K562 (cell line): ENCODE data around the gene BCL11A. TPM values are rescaled to one million over a fixed set of nuclear protein-coding genes. Genes with fewer than 3 reads are reported as not detected.

Experiments
- ATAC-seq: fragments of 200-7000 bp; cut with Tn5 transposase; 3 replicates; pipeline ENCODE4 v1.9.1; 2020; ENCODE audit warnings: moderate library complexity
- BruUV-seq: library from RNA; stranded (reverse); fragments of 400-500 nt; replicated peaks from 2 replicates; lab custom pipeline; 2021; lab: Mats Ljungman, UMichigan
- CTCF ChIA-PET: fragments of 300-600 bp; formaldehyde crosslinking; extraction: SDS; loops from one replicate; lab custom pipeline; 2021; ENCODE audit warnings: low intra/inter-chr PET ratio; lab: Yijun Ruan, JAX
- POLR2A ChIA-PET: fragments of 300-600, 350-650 bp; sonication (Branson Sonifier 250); formaldehyde crosslinking; extraction: SDS; loops from one replicate; lab custom pipeline; 2021; ENCODE audit warnings: antibody characterized with exemption, inconsistent platforms; lab: Yijun Ruan, JAX
- DNase-seq, 4 experiments: peaks; one replicate each; pipeline versions ENCODE4 v3.0.0 to v3.0.0-alpha.2; 2011 to 2018; ENCODE audit warnings: low spot score in 3 of 4, mixed read lengths in 3 of 4; ENCODE audit errors: extremely low read depth in 1 of 4
- FAIRE-seq: peaks from 2 replicates; lab custom pipeline; 2011; peaks lifted over from hg19 to GRCh38; lab: Jason Lieb, UNC
- H2AFZ ChIP-seq: 2 replicates; pipeline ENCODE4 v1.6.0; 2011; ENCODE audit warnings: low read depth, low read length, control low read depth, inconsistent platforms
- H3K27ac ChIP-seq: fragments of 200-600 bp; 3 replicates; pipeline ENCODE4 v1.8.0; 2011; ENCODE audit warnings: low read depth, mild to moderate bottlenecking, control low read depth, inconsistent platforms, low read length, moderate library complexity, mixed read lengths; ENCODE audit errors: extremely low read depth
- H3K27me3 ChIP-seq, 2 experiments: fragments of 300-600 bp in 1 of 2; 2 replicates in 1 of 2; 3 replicates in 1 of 2; pipeline versions ENCODE4 v1.6.0 to v1.8.0; 2011; ENCODE audit warnings: inconsistent platforms in 2 of 2, low read length in 2 of 2, mild to moderate bottlenecking in 1 of 2, mixed read lengths in 1 of 2, moderate library complexity in 1 of 2; ENCODE audit not compliant: control insufficient read depth in 2 of 2, insufficient read depth in 2 of 2
- H3K36me3 ChIP-seq: fragments of 300-600 bp; 3 replicates; pipeline ENCODE4 v1.8.0; 2011; ENCODE audit warnings: mild to moderate bottlenecking, low read length, inconsistent platforms; ENCODE audit not compliant: control insufficient read depth, insufficient read depth
- H3K4me1 ChIP-seq, 2 experiments: fragments of 200-600 bp in 1 of 2; replicated peaks in 1 of 2; 2 replicates in 1 of 2; 3 replicates in 1 of 2; pipeline versions ENCODE4 v1.5.1 to v1.8.0; 2011; ENCODE audit warnings: inconsistent platforms in 2 of 2, low read length in 2 of 2, mild to moderate bottlenecking in 1 of 2, mixed read lengths in 1 of 2, moderate library complexity in 1 of 2; ENCODE audit not compliant: control insufficient read depth in 2 of 2, insufficient read depth in 2 of 2
- H3K4me2 ChIP-seq: 2 replicates; pipeline ENCODE4 v1.6.1; 2011; ENCODE audit warnings: low read length, control low read depth, inconsistent platforms, mixed read lengths; ENCODE audit not compliant: insufficient read depth
- H3K4me3 ChIP-seq: fragments of 200-600 bp; sonication (generic), shearing (Covaris generic); 2 replicates; pipeline ENCODE4 v1.5.1; 2016; ENCODE audit warnings: control low read depth, inconsistent platforms
- H3K79me2 ChIP-seq: fragments of 200-600 bp; 3 replicates; pipeline ENCODE4 v1.8.0; 2011; ENCODE audit warnings: low read length, inconsistent platforms; ENCODE audit not compliant: control insufficient read depth, insufficient read depth
- H3K9ac ChIP-seq, 2 experiments: 2 replicates each; pipeline versions ENCODE4 v1.6.0 to v1.6.1; 2011; ENCODE audit warnings: low read depth in 2 of 2, low read length in 2 of 2, control low read depth in 1 of 2, inconsistent platforms in 1 of 2, mild to moderate bottlenecking in 1 of 2, mixed read lengths in 1 of 2; ENCODE audit not compliant: insufficient read depth in 1 of 2
- H3K9me1 ChIP-seq: one replicate; pipeline ENCODE4 v1.6.0; 2011; ENCODE audit warnings: inconsistent platforms, mild to moderate bottlenecking, low read length, moderate library complexity; ENCODE audit not compliant: control insufficient read depth, insufficient read depth
- H3K9me3 ChIP-seq: replicated peaks from 2 replicates; pipeline ENCODE4 v1.5.1; 2011; ENCODE audit warnings: low read depth, low read length, inconsistent platforms; ENCODE audit not compliant: control insufficient read depth, insufficient read depth
- H4K20me1 ChIP-seq: replicated peaks from 2 replicates; pipeline ENCODE4 v1.6.1; 2011; ENCODE audit warnings: low read length, inconsistent platforms, mixed read lengths; ENCODE audit not compliant: control insufficient read depth, insufficient read depth
- CBX5 ChIP-seq: IDR thresholded peaks from 2 replicates; pipeline ENCODE4 v1.6.1; 2014; ENCODE audit warnings: low read depth, borderline replicate concordance
- ELF4 ChIP-seq: fragments of 450-650 bp; formaldehyde crosslinking; IDR thresholded peaks from 2 replicates; pipeline ENCODE4 v1.4.0; 2022; ENCODE audit warnings: missing genetic modification characterization
- FOXA3 ChIP-seq, 2 experiments: fragments of 450-650 bp in 1 of 2; sonication (generic) in 1 of 2; formaldehyde crosslinking; IDR thresholded peaks in 1 of 2; conservative IDR thresholded peaks in 1 of 2; 2 replicates each; pipeline versions ENCODE4 v1.4.0 to v1.8.0; 2020 to 2022; ENCODE audit warnings: mild to moderate bottlenecking in 2 of 2, missing genetic modification reagents in 1 of 2
- GTF2E2 ChIP-seq: fragments of 200-800 bp; sonication (Bioruptor generic); IDR thresholded peaks from 2 replicates; pipeline ENCODE4 v1.6.1; 2016; ENCODE audit warnings: missing genetic modification characterization, missing compliant biosample characterization
- HINFP ChIP-seq: fragments of 450-650 bp; conservative IDR thresholded peaks from 2 replicates; pipeline ENCODE4 v1.6.1; 2016; ENCODE audit warnings: missing genetic modification characterization, low read depth, mild to moderate bottlenecking, control low read depth, missing compliant biosample characterization
- KDM1A ChIP-seq, 2 experiments: fragments of 450-650 bp; IDR thresholded peaks; 2 replicates each; pipeline ENCODE4 v1.6.1; 2016; ENCODE audit warnings: mild to moderate bottlenecking in 2 of 2
- RB1 ChIP-seq: fragments of 450-650 bp; IDR thresholded peaks from 2 replicates; pipeline ENCODE4 v1.6.1; 2017; ENCODE audit warnings: low read depth, mild to moderate bottlenecking
- RBBP5 ChIP-seq: fragments of 200-600 bp; sonication (generic); IDR thresholded peaks from 2 replicates; pipeline ENCODE4 v1.6.1; 2012; ENCODE audit warnings: borderline replicate concordance, mild to moderate bottlenecking, low read length, control low read depth, inconsistent platforms; ENCODE audit not compliant: insufficient read depth, poor library complexity, severe bottlenecking
- RERE ChIP-seq: sonication (generic); formaldehyde crosslinking; IDR thresholded peaks from 2 replicates; pipeline ENCODE4 v1.8.0; 2023; ENCODE audit warnings: missing genetic modification reagents, mild to moderate bottlenecking, borderline replicate concordance
- SMARCC2 ChIP-seq: fragments of 450-650 bp; IDR thresholded peaks from 2 replicates; pipeline ENCODE4 v1.6.1; 2017; ENCODE audit warnings: antibody characterized with exemption, moderate library complexity, mild to moderate bottlenecking, low read depth
- TAF15 ChIP-seq: fragments of 200-400 bp; formaldehyde crosslinking; IDR thresholded peaks from 2 replicates; pipeline ENCODE4 v1.6.1; 2017; ENCODE audit warnings: mild to moderate bottlenecking, low read depth, low read length, moderate library complexity
- WGBS: fragments of 100-300 bp; shearing (Covaris generic); methylation state at CpG from one replicate; pipeline ENCODE4 v1.1.6; 2016; ENCODE audit warnings: low coverage, mixed read lengths; ENCODE audit not compliant: insufficient coverage; ENCODE audit errors: missing lambda C conversion rate; 5-methylcytosine and 5-hydroxymethylcytosine counted together
- in situ Hi-C: fragments of 300-500 bp; cut with MboI; formaldehyde crosslinking; loops from 4 replicates; pipeline ENCODE4 v1.15.0; 2018; ENCODE audit warnings: inconsistent platforms, mixed read lengths
- intact Hi-C: fragments of 100-400 bp; cut with micrococcal nuclease; formaldehyde crosslinking; loops from 2 replicates; pipeline ENCODE4 v1.14.2; 2022
- polyA plus RNA-seq, 8 experiments: library from polyadenylated mRNA; depleted of rRNA in 4 of 8; stranded (reverse) in 5 of 8; unstranded in 3 of 8; fragments of >200 nt; fragmentation: Nextera tagmentation in 2 of 8; fragmentation: Illumina TruSeq in 1 of 8; extraction: Ambion mirVana in 2 of 8; extraction: Trizol in 1 of 8; gene quantifications; 2 replicates each; pipeline versions ENCODE4 v1.2.1 to v1.2.3, GENCODE V29; 2011 to 2014; ENCODE audit warnings: inconsistent platforms in 1 of 8, missing spikeins in 1 of 8
- total RNA-seq, 7 experiments: library from RNA; depleted of rRNA in 6 of 7; stranded (reverse); fragments of >200 nt in 6 of 7; fragmentation: Illumina TruSeq in 2 of 7; extraction: Trizol in 2 of 7; gene quantifications; 2 replicates each; pipeline versions ENCODE4 v1.2.1 to v1.2.3, GENCODE V29; 2011 to 2021; ENCODE audit warnings: low replicate concordance in 1 of 7

The BCL11A gene
- total and polyA plus RNA-seq, 9 of the 15 experiments (the other 6 are each of a cell fraction or from before 2014, with no cell fraction given) = 0.13 TPM; not detected in 8

GRCh38 chr2:60465736-60466135 lies 87.7 kb downstream of the BCL11A start (continued):
- TF ChIP-seq RB1 (no peak), ELF4 (no peak), TAF15 (no peak)

- ChIA-PET CTCF (no interaction called here), POLR2A (no interaction called here)
- no peaks in the 10 kb centered on the region for H4K20me1 ChIP-seq
- peaks cover 0 to 11% of the 10 kb centered on the region in 2 experiments; a peak in 2 of 5 replicates for H3K4me1 ChIP-seq
- TF ChIP-seq HINFP (no peak), RERE (CRISPR knock-in tag) (no peak), FOXA3 (CRISPR knock-in tag; conservative IDR thresholded peaks at IDR 0.05 in 1 of 2, IDR thresholded peaks at IDR 0.05 in 1 of 2) (no peak), KDM1A (IDR thresholded peaks at IDR 0.05) (no peak), SMARCC2 (no peak), GTF2E2 (tag) (no peak), CBX5 (no peak), RBBP5 (no peak)
- H3K9me1 ChIP-seq = no peaks in the 10 kb centered on the region
- H3K79me2 ChIP-seq = no peaks in the 10 kb centered on the region
- FAIRE-seq (no peak), ATAC-seq (no peak), DNase-seq (no peak)
- H3K9ac ChIP-seq = no peak overlapping the region
- H3K27me3 ChIP-seq = peaks cover 7 to 24% of the 10 kb centered on the region in 2 experiments; a peak in 4 of 5 replicates
- H3K27ac ChIP-seq = no peak overlapping the region
- in situ Hi-C loops (no loop called here), intact Hi-C loops (no loop called here)
- no peak overlapping the region for H2AFZ ChIP-seq
- H3K36me3 ChIP-seq = no peaks in the 10 kb centered on the region
- BruUV-seq = no TSS peak
- H3K9me3 ChIP-seq = no peaks in the 10 kb centered on the region
- no peak overlapping the region for H3K4me2 ChIP-seq
- H3K4me3 ChIP-seq = no peak overlapping the region
- 0% methylated on average over 6 of the region's 6 CpGs for WGBS
Measured at GRCh38 chr2:60463249-60463648, 90.2 kb downstream of the BCL11A start.
